GM06990 (cell line): Measurements from ENCODE around the gene TMEM80.

Source experiments
- DNase-seq: peaks from one replicate; pipeline ENCODE4 v3.0.0-alpha.2; 2011; ENCODE audit not compliant: insufficient read length; ENCODE audit errors: extremely low read depth
- H3K27me3 ChIP-seq: replicated peaks from 2 replicates; pipeline ENCODE4 v1.6.0; 2011; ENCODE audit warnings: low read length; ENCODE audit not compliant: control insufficient read depth, insufficient read depth
- H3K36me3 ChIP-seq: 2 replicates; pipeline ENCODE4 v1.5.1; 2011; ENCODE audit warnings: low read length; ENCODE audit not compliant: control insufficient read depth, insufficient read depth
- H3K4me3 ChIP-seq: replicated peaks from 2 replicates; pipeline ENCODE4 v1.5.1; 2011; ENCODE audit warnings: low read depth, mild to moderate bottlenecking, control low read depth, low read length
- TF ChIP-seq, protein P1 (sequence below): IDR thresholded peaks from 2 replicates; pipeline ENCODE4 v1.5.1; 2011; ENCODE audit warnings: low read length, control low read depth, mild to moderate bottlenecking, inconsistent platforms; ENCODE audit not compliant: insufficient read depth, poor library complexity, severe bottlenecking

Gene TMEM80

DNA sequence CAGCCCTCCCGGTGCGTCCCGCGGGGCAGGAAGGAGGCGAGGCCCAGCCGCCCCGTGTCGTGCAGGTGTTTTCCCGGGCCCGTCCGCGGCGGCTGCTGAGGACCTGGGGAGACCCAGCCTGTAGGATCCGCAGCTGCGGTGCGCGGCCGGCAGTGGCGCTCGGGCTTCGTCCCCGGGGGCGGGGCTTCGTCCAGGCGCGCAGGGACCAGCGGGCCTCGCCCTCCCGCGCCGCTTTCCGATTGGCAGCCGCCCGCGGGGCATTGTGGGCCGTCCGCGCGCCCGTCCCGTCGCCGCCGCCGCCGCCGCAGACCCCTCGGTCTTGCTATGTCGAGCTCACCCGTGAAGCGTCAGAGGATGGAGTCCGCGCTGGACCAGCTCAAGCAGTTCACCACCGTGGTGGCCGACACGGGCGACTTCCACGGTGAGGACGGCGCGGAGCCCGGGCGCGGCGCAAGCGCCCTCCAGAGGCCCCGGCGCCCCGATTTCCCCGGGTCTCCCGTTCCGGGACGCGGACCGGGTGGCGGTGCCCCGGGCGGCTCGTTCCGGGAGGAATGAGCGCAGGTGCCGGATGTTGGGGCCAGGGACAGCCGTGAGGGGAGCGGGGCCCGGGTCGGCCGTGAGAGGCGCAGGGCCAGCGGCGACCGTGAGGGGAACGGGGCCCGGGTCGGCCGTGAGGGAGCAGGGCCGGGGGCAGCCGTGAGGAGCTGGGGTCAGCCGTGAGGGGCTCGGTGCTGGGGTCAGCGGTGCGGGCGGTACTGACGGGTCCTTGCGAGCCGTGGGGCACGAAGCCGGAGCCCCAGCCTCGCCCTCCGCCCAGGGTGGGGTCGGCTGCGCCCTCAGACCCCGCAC, 51.8 kb downstream of the TMEM80 start, which contains the start of gene TALDO1:
TALDO1 (plus strand) TSS at position 307 of the 849 bp plus-strand sequence; CDS start at position 325, 18 bp downstream.
- TF ChIP-seq, protein P1, sequence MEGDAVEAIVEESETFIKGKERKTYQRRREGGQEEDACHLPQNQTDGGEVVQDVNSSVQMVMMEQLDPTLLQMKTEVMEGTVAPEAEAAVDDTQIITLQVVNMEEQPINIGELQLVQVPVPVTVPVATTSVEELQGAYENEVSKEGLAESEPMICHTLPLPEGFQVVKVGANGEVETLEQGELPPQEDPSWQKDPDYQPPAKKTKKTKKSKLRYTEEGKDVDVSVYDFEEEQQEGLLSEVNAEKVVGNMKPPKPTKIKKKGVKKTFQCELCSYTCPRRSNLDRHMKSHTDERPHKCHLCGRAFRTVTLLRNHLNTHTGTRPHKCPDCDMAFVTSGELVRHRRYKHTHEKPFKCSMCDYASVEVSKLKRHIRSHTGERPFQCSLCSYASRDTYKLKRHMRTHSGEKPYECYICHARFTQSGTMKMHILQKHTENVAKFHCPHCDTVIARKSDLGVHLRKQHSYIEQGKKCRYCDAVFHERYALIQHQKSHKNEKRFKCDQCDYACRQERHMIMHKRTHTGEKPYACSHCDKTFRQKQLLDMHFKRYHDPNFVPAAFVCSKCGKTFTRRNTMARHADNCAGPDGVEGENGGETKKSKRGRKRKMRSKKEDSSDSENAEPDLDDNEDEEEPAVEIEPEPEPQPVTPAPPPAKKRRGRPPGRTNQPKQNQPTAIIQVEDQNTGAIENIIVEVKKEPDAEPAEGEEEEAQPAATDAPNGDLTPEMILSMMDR = peak; percentile 18
- no peaks in the 10 kb centered on the region; the same call in 1 of the 2 replicates for H3K36me3 ChIP-seq
- peak; percentile 94 for DNase-seq
- H3K4me3 ChIP-seq = peak within 1 kb of the TSS; percentile 73
- no peaks in the 10 kb centered on the region for H3K27me3 ChIP-seq

DNA sequence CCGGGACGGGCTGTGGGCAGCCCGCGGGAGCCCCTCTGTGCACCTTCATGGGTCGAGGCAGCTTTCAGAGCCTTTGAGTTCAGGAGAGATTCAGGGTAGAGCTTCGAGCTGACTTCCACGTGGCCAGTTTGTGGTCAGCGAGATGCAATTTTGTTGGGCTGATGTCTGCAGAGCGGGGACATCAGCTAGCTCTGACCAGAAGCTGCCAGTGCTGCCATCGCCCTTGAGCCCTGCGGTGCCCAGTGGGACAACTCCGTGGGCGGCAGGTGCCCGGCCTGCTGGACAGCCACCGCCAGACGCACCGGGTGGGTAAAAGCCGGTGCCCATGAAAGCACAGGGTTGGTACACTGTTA, 52.4 kb downstream of the TMEM80 start:
- Histone ChIP-seq H3K4me3 (peak overlapping the region; percentile 73), H3K36me3 (no peaks in the 10 kb centered on the region; the same call in none of the 2 replicates), H3K27me3 (no peaks in the 10 kb centered on the region)
- TF ChIP-seq, protein P1 = no peak
- DNase-seq = no peak

DNA sequence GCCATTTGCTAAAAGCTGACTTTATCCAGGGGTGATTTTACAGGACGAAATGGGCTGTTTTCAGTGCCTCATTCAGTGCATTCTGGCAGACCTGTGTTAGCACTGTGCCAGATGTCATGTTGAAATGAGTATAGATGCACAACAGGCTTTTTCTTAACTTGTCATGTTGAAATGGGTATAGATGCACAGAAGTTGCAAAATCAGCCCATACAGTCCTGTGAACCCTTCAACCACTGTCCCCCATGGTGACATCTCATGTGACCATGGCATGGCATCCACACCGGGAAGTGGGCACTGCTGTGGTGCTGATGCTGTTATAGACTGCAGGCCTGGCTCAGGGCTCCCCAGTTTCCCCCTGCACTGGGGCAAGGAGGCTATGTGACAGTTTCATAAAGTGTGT, 54.1 kb downstream of the TMEM80 start:
- DNase-seq = no peak
- Histone ChIP-seq H3K27me3 (no peaks in the 10 kb centered on the region), H3K4me3 (no peak overlapping the region), H3K36me3 (no peaks in the 10 kb centered on the region; the same call in none of the 2 replicates)
- TF ChIP-seq, protein P1 = no peak
